GM12878 (cell line): ENCODE data around the gene MITF. TPM values are rescaled to one million over a fixed set of nuclear protein-coding genes. Genes with fewer than 3 reads are reported as not detected.

Experiments used
- ATAC-seq: fragments of 200-7000 bp; cut with Tn5 transposase; 3 replicates; pipeline ENCODE4 v1.9.1; 2020; ENCODE audit warnings: mild to moderate bottlenecking, moderate library complexity
- BruUV-seq: library from RNA; stranded (reverse); fragments of 400-500 nt; replicated peaks from 2 replicates; lab custom pipeline; 2021; lab: Mats Ljungman, UMichigan
- CTCF ChIA-PET: fragments of 300-600 bp; sonication (Branson Sonifier 250); formaldehyde crosslinking; extraction: SDS; loops from one replicate; lab custom pipeline; 2021; ENCODE audit warnings: inconsistent platforms; lab: Yijun Ruan, JAX
- POLR2A ChIA-PET: fragments of 350-600 bp; formaldehyde crosslinking; extraction: SDS; loops from one replicate; lab custom pipeline; 2021; ENCODE audit warnings: inconsistent platforms; lab: Charles Lee
- RAD21 ChIA-PET: fragments of 300-600 bp; sonication (Branson Sonifier 250); formaldehyde crosslinking; loops from one replicate; lab custom pipeline; 2023; ENCODE audit warnings: antibody characterized with exemption; ENCODE audit not compliant: unreplicated experiment; lab: Charles Lee
- SMC1A ChIA-PET: fragments of 300-600 bp; sonication (Branson Sonifier 250); formaldehyde crosslinking; loops from one replicate; lab custom pipeline; 2023; ENCODE audit not compliant: unreplicated experiment, uncharacterized antibody; lab: Charles Lee
- DNase-seq: peaks from one replicate; pipeline ENCODE4 v3.0.0-alpha.2; 2011; ENCODE audit warnings: low read depth, low spot score
- FAIRE-seq: peaks from 3 replicates; lab custom pipeline; 2011; peaks lifted over from hg19 to GRCh38; lab: Jason Lieb, UNC
- H2AFZ ChIP-seq: 2 replicates; pipeline ENCODE4 v1.6.0; 2011; ENCODE audit warnings: low read depth, low read length, control low read depth; ENCODE audit not compliant: control insufficient read depth
- H3K27ac ChIP-seq: 2 replicates; pipeline ENCODE4 v1.5.1; 2011; ENCODE audit warnings: control low read depth; ENCODE audit not compliant: control insufficient read depth, insufficient read depth
- H3K27me3 ChIP-seq, 2 experiments: replicated peaks in 1 of 2; 2 replicates each; pipeline versions ENCODE4 v1.6.0 to v1.6.1; 2011; ENCODE audit warnings: low read length in 1 of 2; ENCODE audit not compliant: control insufficient read depth in 2 of 2, insufficient read depth in 2 of 2
- H3K36me3 ChIP-seq, 2 experiments: 2 replicates each; pipeline ENCODE4 v1.5.1; 2011; ENCODE audit warnings: low read length in 1 of 2; ENCODE audit not compliant: control insufficient read depth in 2 of 2, insufficient read depth in 2 of 2
- H3K4me1 ChIP-seq: 2 replicates; pipeline ENCODE4 v1.6.1; 2011; ENCODE audit warnings: mild to moderate bottlenecking, low read length, moderate library complexity, mixed read lengths; ENCODE audit not compliant: control insufficient read depth, insufficient read depth
- H3K4me2 ChIP-seq: 2 replicates; pipeline ENCODE4 v1.6.0; 2011; ENCODE audit warnings: control low read depth; ENCODE audit not compliant: control insufficient read depth, insufficient read depth
- H3K4me3 ChIP-seq: fragments of 200-600 bp; sonication (generic); 2 replicates; pipeline ENCODE4 v1.5.1; 2016
- H3K79me2 ChIP-seq: 2 replicates; pipeline ENCODE4 v1.6.0; 2011; ENCODE audit warnings: low read length; ENCODE audit not compliant: control insufficient read depth, insufficient read depth
- H3K9ac ChIP-seq: 2 replicates; pipeline ENCODE4 v1.8.0; 2011; ENCODE audit warnings: low read length, control low read depth, mixed read lengths; ENCODE audit not compliant: control insufficient read depth, insufficient read depth
- H3K9me3 ChIP-seq: replicated peaks from 3 replicates; pipeline ENCODE4 v1.5.1; 2011; ENCODE audit warnings: mild to moderate bottlenecking, low read length; ENCODE audit not compliant: control insufficient read depth, insufficient read depth
- H4K20me1 ChIP-seq: 2 replicates; pipeline ENCODE4 v1.6.0; 2011; ENCODE audit not compliant: control insufficient read depth, insufficient read depth
- BRCA1 ChIP-seq: IDR thresholded peaks from 2 replicates; pipeline ENCODE4 v1.6.1; 2011; ENCODE audit warnings: low read depth, low read length, improper control_type of control experiment
- CREB1 ChIP-seq: IDR thresholded peaks from 2 replicates; pipeline ENCODE4 v1.6.1; 2012; ENCODE audit warnings: low read depth, mild to moderate bottlenecking, inconsistent platforms
- MYB ChIP-seq: fragments of 150-350 bp; IDR thresholded peaks from 2 replicates; pipeline ENCODE4 v1.6.1; 2014; ENCODE audit warnings: mild to moderate bottlenecking, low read depth, low read length, borderline replicate concordance
- PAX5 ChIP-seq: IDR thresholded peaks from 2 replicates; pipeline ENCODE4 v1.6.1; 2011; ENCODE audit warnings: low read depth, low read length, borderline replicate concordance
- PAX8 ChIP-seq: fragments of 450-650 bp; IDR thresholded peaks from 2 replicates; pipeline ENCODE4 v1.6.1; 2017; ENCODE audit warnings: mild to moderate bottlenecking, moderate library complexity
- SREBF1 ChIP-seq: IDR thresholded peaks from 2 replicates; pipeline ENCODE4 v1.6.1; 2012; ENCODE audit warnings: mild to moderate bottlenecking, low read length
- TARDBP ChIP-seq: IDR thresholded peaks from 2 replicates; pipeline ENCODE4 v1.6.1; 2016; ENCODE audit warnings: borderline replicate concordance
- TBL1XR1 ChIP-seq: IDR thresholded peaks from 2 replicates; pipeline ENCODE4 v1.6.1; 2012; ENCODE audit warnings: low read depth, low read length, improper control_type of control experiment
- WGBS: methylation state at CpG from one replicate; pipeline ENCODE4 v1.1.6; 2016; ENCODE audit warnings: low lambda C conversion rate; ENCODE audit not compliant: insufficient replicate concordance, insufficient coverage; ENCODE audit errors: missing lambda C conversion rate; 5-methylcytosine and 5-hydroxymethylcytosine counted together
- in situ Hi-C: fragments of 300-500 bp; cut with MboI; formaldehyde crosslinking; loops from 9 replicates; pipeline ENCODE4 v1.14.3; 2018; ENCODE audit warnings: mixed read lengths
- intact Hi-C: fragments of 100-400 bp; cut with micrococcal nuclease; formaldehyde crosslinking; loops from one replicate; pipeline ENCODE4 v1.14.2; 2022; ENCODE audit not compliant: unreplicated experiment
- polyA plus RNA-seq, 11 experiments: library from polyadenylated mRNA; depleted of rRNA in 4 of 11; unstranded in 6 of 11; stranded (reverse) in 5 of 11; fragments of >200 nt; fragmentation: Nextera tagmentation in 4 of 11; fragmentation: Illumina TruSeq in 1 of 11; extraction: Ambion mirVana in 4 of 11; extraction: Trizol in 1 of 11; gene quantifications; 1 replicate in 1 of 11; 2 replicates in 10 of 11; pipeline versions ENCODE4 v1.2.1 to v1.2.3, GENCODE V29; 2011 to 2016; ENCODE audit warnings: inconsistent platforms in 2 of 11, missing spikeins in 2 of 11, low read depth in 1 of 11
- total RNA-seq, 4 experiments: library from RNA; depleted of rRNA in 3 of 4; stranded (reverse); fragments of >200 nt in 3 of 4; fragmentation: Illumina TruSeq in 1 of 4; extraction: Trizol in 1 of 4; gene quantifications; 2 replicates each; pipeline versions ENCODE4 v1.2.1 to v1.2.3, GENCODE V29; 2013 to 2021
- TF ChIP-seq, protein P1 (sequence below): fragments of 150-350 bp; IDR thresholded peaks from 2 replicates; pipeline ENCODE4 v1.6.1; 2016; ENCODE audit warnings: low read depth, low read length
- TF ChIP-seq, protein P2 (sequence below): fragments of 450-650 bp; IDR thresholded peaks from 2 replicates; pipeline ENCODE4 v1.6.1; 2017; ENCODE audit warnings: antibody characterized with exemption, mild to moderate bottlenecking, moderate library complexity
- TF ChIP-seq, protein P3 (sequence below): fragments of 450-650 bp; IDR thresholded peaks from 2 replicates; pipeline ENCODE4 v1.6.1; 2017; ENCODE audit warnings: mild to moderate bottlenecking, moderate library complexity
- TF ChIP-seq, protein P4 (sequence below): IDR thresholded peaks from 2 replicates; pipeline ENCODE4 v1.6.1; 2011; ENCODE audit warnings: mild to moderate bottlenecking, low read depth, low read length, moderate library complexity; ENCODE audit not compliant: insufficient replicate concordance

The MITF gene
- total and polyA plus RNA-seq, 10 of the 15 experiments (the other 5 are each of a cell fraction or from before 2014, with no cell fraction given): under 0.01 to 0.90 (median 0.06) TPM; not detected in 3

DNA sequence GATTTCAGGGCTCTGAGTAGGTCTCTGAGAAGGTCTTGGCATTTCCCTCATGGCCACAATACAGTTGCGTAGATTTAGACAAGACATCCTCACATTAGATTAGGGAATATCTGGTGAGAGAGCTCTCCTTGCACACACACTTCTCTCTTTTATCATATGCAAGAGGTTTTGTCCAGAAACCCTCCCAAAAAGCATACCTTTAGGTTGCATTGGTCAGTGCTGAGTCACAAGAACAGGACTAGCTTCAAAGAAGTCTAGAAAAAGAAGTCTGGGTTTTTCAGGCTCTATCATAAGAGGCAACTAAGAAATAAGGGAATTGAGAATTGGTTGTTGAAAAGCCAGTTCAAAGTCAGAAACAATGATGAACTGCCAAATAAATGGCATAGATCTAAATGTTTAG is 40.1 kb upstream of the MITF start (continued):
- TF ChIP-seq, protein P1, sequence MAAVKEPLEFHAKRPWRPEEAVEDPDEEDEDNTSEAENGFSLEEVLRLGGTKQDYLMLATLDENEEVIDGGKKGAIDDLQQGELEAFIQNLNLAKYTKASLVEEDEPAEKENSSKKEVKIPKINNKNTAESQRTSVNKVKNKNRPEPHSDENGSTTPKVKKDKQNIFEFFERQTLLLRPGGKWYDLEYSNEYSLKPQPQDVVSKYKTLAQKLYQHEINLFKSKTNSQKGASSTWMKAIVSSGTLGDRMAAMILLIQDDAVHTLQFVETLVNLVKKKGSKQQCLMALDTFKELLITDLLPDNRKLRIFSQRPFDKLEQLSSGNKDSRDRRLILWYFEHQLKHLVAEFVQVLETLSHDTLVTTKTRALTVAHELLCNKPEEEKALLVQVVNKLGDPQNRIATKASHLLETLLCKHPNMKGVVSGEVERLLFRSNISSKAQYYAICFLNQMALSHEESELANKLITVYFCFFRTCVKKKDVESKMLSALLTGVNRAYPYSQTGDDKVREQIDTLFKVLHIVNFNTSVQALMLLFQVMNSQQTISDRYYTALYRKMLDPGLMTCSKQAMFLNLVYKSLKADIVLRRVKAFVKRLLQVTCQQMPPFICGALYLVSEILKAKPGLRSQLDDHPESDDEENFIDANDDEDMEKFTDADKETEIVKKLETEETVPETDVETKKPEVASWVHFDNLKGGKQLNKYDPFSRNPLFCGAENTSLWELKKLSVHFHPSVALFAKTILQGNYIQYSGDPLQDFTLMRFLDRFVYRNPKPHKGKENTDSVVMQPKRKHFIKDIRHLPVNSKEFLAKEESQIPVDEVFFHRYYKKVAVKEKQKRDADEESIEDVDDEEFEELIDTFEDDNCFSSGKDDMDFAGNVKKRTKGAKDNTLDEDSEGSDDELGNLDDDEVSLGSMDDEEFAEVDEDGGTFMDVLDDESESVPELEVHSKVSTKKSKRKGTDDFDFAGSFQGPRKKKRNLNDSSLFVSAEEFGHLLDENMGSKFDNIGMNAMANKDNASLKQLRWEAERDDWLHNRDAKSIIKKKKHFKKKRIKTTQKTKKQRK: no peak
- TF ChIP-seq TBL1XR1: no peak

DNA sequence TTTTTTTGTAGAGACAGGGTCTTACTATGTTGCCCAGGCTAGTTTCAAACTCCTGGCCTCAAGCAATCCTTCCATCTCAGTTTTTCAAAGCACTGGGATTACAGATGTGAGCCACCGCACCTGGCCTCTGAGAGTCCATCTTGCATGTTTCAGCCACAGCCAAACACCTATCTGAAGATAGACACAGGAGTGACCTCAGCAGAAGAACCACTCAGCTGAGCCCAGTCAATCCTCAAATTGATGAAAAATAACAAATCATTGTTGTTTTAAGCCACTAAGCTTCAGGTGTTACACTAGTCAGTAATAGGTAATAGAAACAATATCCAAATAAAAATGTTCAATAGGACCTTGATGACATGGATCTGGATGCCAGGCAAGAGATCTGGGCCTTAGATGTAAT is 38.3 kb upstream of the MITF start:
- no peak overlapping the region for H3K27ac ChIP-seq
- in situ Hi-C loops (no loop called here), intact Hi-C loops (no loop called here)
- H3K79me2 ChIP-seq: no peaks in the 10 kb centered on the region
- no peak overlapping the region for H3K4me3 ChIP-seq
- H3K27me3 ChIP-seq: no peaks in the 10 kb centered on the region
- H3K9ac ChIP-seq: no peak overlapping the region
- H3K4me1 ChIP-seq: no peaks in the 10 kb centered on the region
- RAD21 ChIA-PET: no interaction called here
- CTCF ChIA-PET: no interaction called here
- SMC1A ChIA-PET: no interaction called here
- DNase-seq (no peak), FAIRE-seq (no peak), ATAC-seq (no peak)
- 100% methylated on average over 1 of the region's 1 CpG for WGBS
- no peaks in the 10 kb centered on the region for H4K20me1 ChIP-seq
- H2AFZ ChIP-seq: no peak overlapping the region
- no peaks in the 10 kb centered on the region for H3K36me3 ChIP-seq
- H3K9me3 ChIP-seq: no peaks in the 10 kb centered on the region
- no peak overlapping the region for H3K4me2 ChIP-seq
- no TSS peak for BruUV-seq
- POLR2A ChIA-PET: no interaction called here
- TF ChIP-seq SREBF1 (no peak), PAX8 (no peak), TARDBP (no peak), PAX5 (no peak), CREB1 (no peak), BRCA1 (no peak), MYB (no peak)
- TF ChIP-seq, protein P2, sequence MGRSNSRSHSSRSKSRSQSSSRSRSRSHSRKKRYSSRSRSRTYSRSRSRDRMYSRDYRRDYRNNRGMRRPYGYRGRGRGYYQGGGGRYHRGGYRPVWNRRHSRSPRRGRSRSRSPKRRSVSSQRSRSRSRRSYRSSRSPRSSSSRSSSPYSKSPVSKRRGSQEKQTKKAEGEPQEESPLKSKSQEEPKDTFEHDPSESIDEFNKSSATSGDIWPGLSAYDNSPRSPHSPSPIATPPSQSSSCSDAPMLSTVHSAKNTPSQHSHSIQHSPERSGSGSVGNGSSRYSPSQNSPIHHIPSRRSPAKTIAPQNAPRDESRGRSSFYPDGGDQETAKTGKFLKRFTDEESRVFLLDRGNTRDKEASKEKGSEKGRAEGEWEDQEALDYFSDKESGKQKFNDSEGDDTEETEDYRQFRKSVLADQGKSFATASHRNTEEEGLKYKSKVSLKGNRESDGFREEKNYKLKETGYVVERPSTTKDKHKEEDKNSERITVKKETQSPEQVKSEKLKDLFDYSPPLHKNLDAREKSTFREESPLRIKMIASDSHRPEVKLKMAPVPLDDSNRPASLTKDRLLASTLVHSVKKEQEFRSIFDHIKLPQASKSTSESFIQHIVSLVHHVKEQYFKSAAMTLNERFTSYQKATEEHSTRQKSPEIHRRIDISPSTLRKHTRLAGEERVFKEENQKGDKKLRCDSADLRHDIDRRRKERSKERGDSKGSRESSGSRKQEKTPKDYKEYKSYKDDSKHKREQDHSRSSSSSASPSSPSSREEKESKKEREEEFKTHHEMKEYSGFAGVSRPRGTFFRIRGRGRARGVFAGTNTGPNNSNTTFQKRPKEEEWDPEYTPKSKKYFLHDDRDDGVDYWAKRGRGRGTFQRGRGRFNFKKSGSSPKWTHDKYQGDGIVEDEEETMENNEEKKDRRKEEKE: no peak
- TF ChIP-seq, protein P3, sequence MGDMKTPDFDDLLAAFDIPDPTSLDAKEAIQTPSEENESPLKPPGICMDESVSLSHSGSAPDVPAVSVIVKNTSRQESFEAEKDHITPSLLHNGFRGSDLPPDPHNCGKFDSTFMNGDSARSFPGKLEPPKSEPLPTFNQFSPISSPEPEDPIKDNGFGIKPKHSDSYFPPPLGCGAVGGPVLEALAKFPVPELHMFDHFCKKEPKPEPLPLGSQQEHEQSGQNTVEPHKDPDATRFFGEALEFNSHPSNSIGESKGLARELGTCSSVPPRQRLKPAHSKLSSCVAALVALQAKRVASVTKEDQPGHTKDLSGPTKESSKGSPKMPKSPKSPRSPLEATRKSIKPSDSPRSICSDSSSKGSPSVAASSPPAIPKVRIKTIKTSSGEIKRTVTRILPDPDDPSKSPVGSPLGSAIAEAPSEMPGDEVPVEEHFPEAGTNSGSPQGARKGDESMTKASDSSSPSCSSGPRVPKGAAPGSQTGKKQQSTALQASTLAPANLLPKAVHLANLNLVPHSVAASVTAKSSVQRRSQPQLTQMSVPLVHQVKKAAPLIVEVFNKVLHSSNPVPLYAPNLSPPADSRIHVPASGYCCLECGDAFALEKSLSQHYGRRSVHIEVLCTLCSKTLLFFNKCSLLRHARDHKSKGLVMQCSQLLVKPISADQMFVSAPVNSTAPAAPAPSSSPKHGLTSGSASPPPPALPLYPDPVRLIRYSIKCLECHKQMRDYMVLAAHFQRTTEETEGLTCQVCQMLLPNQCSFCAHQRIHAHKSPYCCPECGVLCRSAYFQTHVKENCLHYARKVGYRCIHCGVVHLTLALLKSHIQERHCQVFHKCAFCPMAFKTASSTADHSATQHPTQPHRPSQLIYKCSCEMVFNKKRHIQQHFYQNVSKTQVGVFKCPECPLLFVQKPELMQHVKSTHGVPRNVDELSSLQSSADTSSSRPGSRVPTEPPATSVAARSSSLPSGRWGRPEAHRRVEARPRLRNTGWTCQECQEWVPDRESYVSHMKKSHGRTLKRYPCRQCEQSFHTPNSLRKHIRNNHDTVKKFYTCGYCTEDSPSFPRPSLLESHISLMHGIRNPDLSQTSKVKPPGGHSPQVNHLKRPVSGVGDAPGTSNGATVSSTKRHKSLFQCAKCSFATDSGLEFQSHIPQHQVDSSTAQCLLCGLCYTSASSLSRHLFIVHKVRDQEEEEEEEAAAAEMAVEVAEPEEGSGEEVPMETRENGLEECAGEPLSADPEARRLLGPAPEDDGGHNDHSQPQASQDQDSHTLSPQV: no peak
- TF ChIP-seq, protein P4, sequence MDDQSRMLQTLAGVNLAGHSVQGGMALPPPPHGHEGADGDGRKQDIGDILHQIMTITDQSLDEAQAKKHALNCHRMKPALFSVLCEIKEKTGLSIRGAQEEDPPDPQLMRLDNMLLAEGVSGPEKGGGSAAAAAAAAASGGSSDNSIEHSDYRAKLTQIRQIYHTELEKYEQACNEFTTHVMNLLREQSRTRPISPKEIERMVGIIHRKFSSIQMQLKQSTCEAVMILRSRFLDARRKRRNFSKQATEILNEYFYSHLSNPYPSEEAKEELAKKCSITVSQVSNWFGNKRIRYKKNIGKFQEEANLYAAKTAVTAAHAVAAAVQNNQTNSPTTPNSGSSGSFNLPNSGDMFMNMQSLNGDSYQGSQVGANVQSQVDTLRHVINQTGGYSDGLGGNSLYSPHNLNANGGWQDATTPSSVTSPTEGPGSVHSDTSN: no peak
